GM13977 (cell line): ENCODE results near the gene GSK3B.

ENCODE experiments used
- DNase-seq: peaks from one replicate; pipeline ENCODE4 v3.0.0; 2012; ENCODE audit warnings: low spot score
- in situ Hi-C: fragments of 300-500 bp; cut with MboI; formaldehyde crosslinking; loops from one replicate; pipeline ENCODE4 v1.12.0; 2022; ENCODE audit warnings: low sequenced_read_pairs, low pct_unique_long_range_greater_than_20kb, mixed read lengths, inconsistent platforms; ENCODE audit not compliant: unreplicated experiment
- TF ChIP-seq, protein P1 (sequence below): IDR thresholded peaks from 2 replicates; pipeline ENCODE4 v1.5.1; 2012; ENCODE audit warnings: mild to moderate bottlenecking, control low read depth; ENCODE audit not compliant: insufficient read depth; ENCODE audit errors: extremely low read depth, missing control alignments

The GSK3B gene

DNA sequence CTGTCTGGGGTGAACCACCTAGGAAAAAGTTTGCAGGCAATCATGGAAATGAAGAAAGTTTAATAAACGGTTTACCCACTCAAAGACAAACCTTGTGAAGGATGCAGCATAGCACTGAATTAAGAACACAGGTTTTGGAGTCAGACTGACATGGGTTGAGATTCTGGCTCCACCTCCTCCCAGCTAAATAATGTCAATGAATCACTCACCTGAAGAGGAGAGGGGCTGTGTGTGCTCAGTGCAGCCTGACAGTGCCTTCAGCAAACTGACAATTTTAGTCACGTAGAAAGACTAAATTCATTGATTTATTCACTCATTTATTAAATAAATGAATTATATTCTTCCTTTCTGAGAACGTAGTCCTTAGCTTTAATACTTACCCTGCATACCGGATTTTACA lies 293.4 kb downstream of the GSK3B start:
- in situ Hi-C loops: no loop called here
- TF ChIP-seq, protein P1, sequence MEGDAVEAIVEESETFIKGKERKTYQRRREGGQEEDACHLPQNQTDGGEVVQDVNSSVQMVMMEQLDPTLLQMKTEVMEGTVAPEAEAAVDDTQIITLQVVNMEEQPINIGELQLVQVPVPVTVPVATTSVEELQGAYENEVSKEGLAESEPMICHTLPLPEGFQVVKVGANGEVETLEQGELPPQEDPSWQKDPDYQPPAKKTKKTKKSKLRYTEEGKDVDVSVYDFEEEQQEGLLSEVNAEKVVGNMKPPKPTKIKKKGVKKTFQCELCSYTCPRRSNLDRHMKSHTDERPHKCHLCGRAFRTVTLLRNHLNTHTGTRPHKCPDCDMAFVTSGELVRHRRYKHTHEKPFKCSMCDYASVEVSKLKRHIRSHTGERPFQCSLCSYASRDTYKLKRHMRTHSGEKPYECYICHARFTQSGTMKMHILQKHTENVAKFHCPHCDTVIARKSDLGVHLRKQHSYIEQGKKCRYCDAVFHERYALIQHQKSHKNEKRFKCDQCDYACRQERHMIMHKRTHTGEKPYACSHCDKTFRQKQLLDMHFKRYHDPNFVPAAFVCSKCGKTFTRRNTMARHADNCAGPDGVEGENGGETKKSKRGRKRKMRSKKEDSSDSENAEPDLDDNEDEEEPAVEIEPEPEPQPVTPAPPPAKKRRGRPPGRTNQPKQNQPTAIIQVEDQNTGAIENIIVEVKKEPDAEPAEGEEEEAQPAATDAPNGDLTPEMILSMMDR: no peak
- DNase-seq: no peak

DNA sequence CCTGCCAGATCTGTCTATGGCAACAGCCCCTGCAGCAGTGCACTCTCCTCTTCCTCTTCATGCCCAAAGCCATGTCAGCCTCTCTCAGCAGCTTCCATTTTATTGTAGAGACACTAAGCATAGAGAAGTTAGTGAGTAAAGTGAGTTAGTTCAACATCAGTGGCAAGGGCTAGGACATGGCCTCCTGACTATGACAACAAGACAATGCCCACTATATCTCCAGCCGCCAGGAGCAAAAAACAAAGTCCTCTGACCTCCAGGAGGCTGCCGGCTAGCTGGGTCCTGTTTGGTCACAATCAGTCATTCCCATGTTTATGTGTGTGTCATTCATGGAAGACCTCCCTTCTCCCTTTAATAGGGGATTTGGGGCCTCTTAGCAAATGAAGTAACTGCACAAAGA lies 297.5 kb downstream of the GSK3B start:
- no peak for DNase-seq
- in situ Hi-C loops: no loop called here
- TF ChIP-seq, protein P1: no peak

DNA sequence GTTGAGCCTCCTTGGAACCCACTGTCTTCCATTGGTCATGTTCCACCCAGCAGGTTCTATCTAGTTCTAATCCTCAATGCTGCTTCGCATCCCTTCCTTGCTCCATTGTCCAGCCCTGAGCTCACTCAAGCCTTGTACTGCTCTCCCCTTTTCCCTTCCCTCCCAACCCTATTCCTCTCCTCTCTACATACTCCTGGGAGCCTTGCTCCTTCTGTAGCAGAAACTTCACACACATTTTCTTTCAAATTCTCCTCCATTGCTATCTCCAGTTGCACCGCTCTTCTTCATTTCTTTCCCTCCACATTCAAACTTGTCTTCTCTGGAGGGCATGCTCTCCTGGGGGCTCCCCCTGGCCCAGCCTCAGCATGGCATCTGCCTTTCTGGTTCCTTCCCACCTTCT lies 297.9 kb downstream of the GSK3B start:
- DNase-seq: no peak
- TF ChIP-seq, protein P1: no peak
- in situ Hi-C loops: no loop called here

DNA sequence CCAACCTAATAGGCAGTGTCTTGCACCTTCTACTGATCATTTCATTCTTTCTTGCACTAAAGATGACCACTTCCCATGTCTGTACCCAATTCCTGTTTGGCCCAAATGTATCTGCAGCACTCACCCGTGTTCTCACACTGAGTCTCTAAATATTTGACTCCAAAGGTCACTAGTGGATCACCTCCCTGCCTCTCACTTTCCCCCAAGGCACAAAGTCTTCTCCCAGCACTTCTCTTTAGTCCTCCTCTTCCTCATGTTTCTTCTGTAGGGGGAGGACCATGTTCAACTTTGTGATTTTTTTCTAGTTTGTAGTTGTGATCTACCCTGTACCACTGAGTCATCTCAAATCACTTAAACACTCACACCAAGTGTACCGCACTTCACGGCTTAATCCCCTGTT lies 298.4 kb downstream of the GSK3B start:
- DNase-seq: no peak
- TF ChIP-seq, protein P1: no peak
- in situ Hi-C loops: no loop called here

DNA sequence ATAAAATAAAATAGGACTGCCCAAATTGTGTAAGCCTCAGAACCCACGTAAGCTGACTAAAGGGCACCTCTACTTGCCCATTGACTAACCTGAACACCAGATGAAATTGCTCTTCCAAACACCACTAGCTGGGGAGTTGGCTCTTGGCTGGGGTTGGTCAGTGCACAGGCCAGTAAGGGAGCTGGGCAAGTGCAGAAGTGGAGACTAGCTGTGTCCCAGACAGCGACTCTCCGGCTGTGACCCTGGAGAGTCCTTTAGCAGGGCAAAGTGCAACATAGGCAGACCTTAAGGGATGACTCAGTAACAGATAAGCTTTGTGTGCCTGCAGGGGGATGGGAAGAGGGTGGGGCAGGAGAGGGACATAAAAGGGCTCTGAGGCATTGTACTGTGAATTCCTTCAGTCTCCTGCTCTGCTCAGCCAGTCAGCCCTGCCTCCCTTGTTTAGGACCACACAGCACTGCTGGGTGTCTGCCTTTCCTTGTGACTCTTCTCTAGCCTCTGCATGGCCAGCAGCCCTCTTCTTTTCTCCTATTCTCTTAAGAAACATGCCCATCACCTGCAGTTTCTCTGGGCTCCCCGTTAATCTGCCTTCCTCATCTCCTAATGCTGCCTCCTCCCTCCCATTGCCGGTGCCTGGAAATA lies 299.2 kb downstream of the GSK3B start:
- in situ Hi-C loops: no loop called here
- DNase-seq: no peak
- TF ChIP-seq, protein P1: no peak

DNA sequence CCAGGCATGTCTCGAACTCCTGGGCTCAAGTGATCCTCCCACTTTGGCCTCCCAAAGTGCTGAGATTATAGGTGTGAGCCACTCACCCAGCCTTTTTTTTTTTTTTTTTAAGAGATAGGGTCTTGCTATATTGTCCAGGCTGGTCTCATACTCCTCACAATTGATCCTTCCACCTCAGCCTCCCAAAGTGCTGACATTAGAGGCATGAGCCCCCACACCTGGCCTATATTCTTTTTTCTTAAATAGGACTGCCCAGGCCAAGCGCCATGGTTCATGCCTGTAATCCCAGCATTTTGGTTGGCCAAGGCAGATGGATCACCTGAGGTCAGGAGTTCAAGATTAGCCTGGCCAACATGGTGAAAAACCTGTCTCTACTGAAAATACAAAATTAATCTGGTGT lies 299.8 kb downstream of the GSK3B start:
- in situ Hi-C loops: no loop called here

More for the DNA sequence above, 299.8 kb downstream of the GSK3B start:
- DNase-seq: no peak
- TF ChIP-seq, protein P1: no peak
